GM12878 (cell line): Measurements from ENCODE around the gene C16orf92. TPM values are rescaled to one million over a fixed set of nuclear protein-coding genes. Genes with fewer than 3 reads are reported as not detected.

ENCODE experiments used
- ATAC-seq: fragments of 200-7000 bp; cut with Tn5 transposase; 3 replicates; pipeline ENCODE4 v1.9.1; 2020; ENCODE audit warnings: mild to moderate bottlenecking, moderate library complexity
- BruUV-seq: library from RNA; stranded (reverse); fragments of 400-500 nt; replicated peaks from 2 replicates; lab custom pipeline; 2021; lab: Mats Ljungman, UMichigan
- CTCF ChIA-PET: fragments of 300-600 bp; sonication (Branson Sonifier 250); formaldehyde crosslinking; extraction: SDS; loops from one replicate; lab custom pipeline; 2021; ENCODE audit warnings: inconsistent platforms; lab: Yijun Ruan, JAX
- POLR2A ChIA-PET: fragments of 350-600 bp; formaldehyde crosslinking; extraction: SDS; loops from one replicate; lab custom pipeline; 2021; ENCODE audit warnings: inconsistent platforms; lab: Charles Lee
- RAD21 ChIA-PET: fragments of 300-600 bp; sonication (Branson Sonifier 250); formaldehyde crosslinking; loops from one replicate; lab custom pipeline; 2023; ENCODE audit warnings: antibody characterized with exemption; ENCODE audit not compliant: unreplicated experiment; lab: Charles Lee
- SMC1A ChIA-PET: fragments of 300-600 bp; sonication (Branson Sonifier 250); formaldehyde crosslinking; loops from one replicate; lab custom pipeline; 2023; ENCODE audit not compliant: unreplicated experiment, uncharacterized antibody; lab: Charles Lee
- DNase-seq: peaks from one replicate; pipeline ENCODE4 v3.0.0-alpha.2; 2011; ENCODE audit warnings: low read depth, low spot score
- FAIRE-seq: peaks from 3 replicates; lab custom pipeline; 2011; peaks lifted over from hg19 to GRCh38; lab: Jason Lieb, UNC
- H2AFZ ChIP-seq: 2 replicates; pipeline ENCODE4 v1.6.0; 2011; ENCODE audit warnings: low read depth, low read length, control low read depth; ENCODE audit not compliant: control insufficient read depth
- H3K27ac ChIP-seq: 2 replicates; pipeline ENCODE4 v1.5.1; 2011; ENCODE audit warnings: control low read depth; ENCODE audit not compliant: control insufficient read depth, insufficient read depth
- H3K27me3 ChIP-seq, 2 experiments: replicated peaks in 1 of 2; 2 replicates each; pipeline versions ENCODE4 v1.6.0 to v1.6.1; 2011; ENCODE audit warnings: low read length in 1 of 2; ENCODE audit not compliant: control insufficient read depth in 2 of 2, insufficient read depth in 2 of 2
- H3K36me3 ChIP-seq, 2 experiments: 2 replicates each; pipeline ENCODE4 v1.5.1; 2011; ENCODE audit warnings: low read length in 1 of 2; ENCODE audit not compliant: control insufficient read depth in 2 of 2, insufficient read depth in 2 of 2
- H3K4me1 ChIP-seq: 2 replicates; pipeline ENCODE4 v1.6.1; 2011; ENCODE audit warnings: mild to moderate bottlenecking, low read length, moderate library complexity, mixed read lengths; ENCODE audit not compliant: control insufficient read depth, insufficient read depth
- H3K4me2 ChIP-seq: 2 replicates; pipeline ENCODE4 v1.6.0; 2011; ENCODE audit warnings: control low read depth; ENCODE audit not compliant: control insufficient read depth, insufficient read depth
- H3K4me3 ChIP-seq: fragments of 200-600 bp; sonication (generic); 2 replicates; pipeline ENCODE4 v1.5.1; 2016
- H3K79me2 ChIP-seq: 2 replicates; pipeline ENCODE4 v1.6.0; 2011; ENCODE audit warnings: low read length; ENCODE audit not compliant: control insufficient read depth, insufficient read depth
- H3K9ac ChIP-seq: 2 replicates; pipeline ENCODE4 v1.8.0; 2011; ENCODE audit warnings: low read length, control low read depth, mixed read lengths; ENCODE audit not compliant: control insufficient read depth, insufficient read depth
- H3K9me3 ChIP-seq: replicated peaks from 3 replicates; pipeline ENCODE4 v1.5.1; 2011; ENCODE audit warnings: mild to moderate bottlenecking, low read length; ENCODE audit not compliant: control insufficient read depth, insufficient read depth
- H4K20me1 ChIP-seq: 2 replicates; pipeline ENCODE4 v1.6.0; 2011; ENCODE audit not compliant: control insufficient read depth, insufficient read depth
- BCLAF1 ChIP-seq: fragments of 450-650 bp; IDR thresholded peaks from 2 replicates; pipeline ENCODE4 v1.6.1; 2017; ENCODE audit warnings: antibody characterized with exemption, mild to moderate bottlenecking, moderate library complexity
- BHLHE40 ChIP-seq, 2 experiments: fragments of 450-650 bp in 1 of 2; IDR thresholded peaks; 2 replicates each; pipeline ENCODE4 v1.6.1; 2011 to 2017; ENCODE audit warnings: low read depth in 2 of 2, borderline replicate concordance in 1 of 2, improper control_type of control experiment in 1 of 2, low read length in 1 of 2, mild to moderate bottlenecking in 1 of 2
- CHD2 ChIP-seq: IDR thresholded peaks from 2 replicates; pipeline ENCODE4 v1.6.1; 2011; ENCODE audit warnings: low read depth, low read length, improper control_type of control experiment, borderline replicate concordance
- CTCF ChIP-seq, 3 experiments: IDR thresholded peaks in 2 of 3; conservative IDR thresholded peaks in 1 of 3; 2 replicates each; pipeline ENCODE4 v1.5.1; 2011; ENCODE audit warnings: low read depth in 3 of 3, low read length in 3 of 3, mild to moderate bottlenecking in 3 of 3, control low read depth in 2 of 3, moderate library complexity in 2 of 3, inconsistent platforms in 1 of 3, mixed read lengths in 1 of 3; ENCODE audit not compliant: control insufficient read depth in 2 of 3, insufficient read depth in 1 of 3; ENCODE audit errors: extremely low read depth in 1 of 3
- E2F4 ChIP-seq: IDR thresholded peaks from 2 replicates; pipeline ENCODE4 v1.6.1; 2012; ENCODE audit warnings: low read depth, low read length, improper control_type of control experiment
- GABPA ChIP-seq: IDR thresholded peaks from 2 replicates; pipeline ENCODE4 v1.6.1; 2014; ENCODE audit warnings: antibody characterized with exemption, low read depth, mild to moderate bottlenecking, inconsistent platforms
- JUND ChIP-seq: IDR thresholded peaks from 2 replicates; pipeline ENCODE4 v1.6.1; 2012; ENCODE audit warnings: low read depth, mild to moderate bottlenecking, low read length, improper control_type of control experiment, moderate library complexity
- KAT2A ChIP-seq: conservative IDR thresholded peaks from 2 replicates; pipeline ENCODE4 v1.6.1; 2011; ENCODE audit warnings: low read depth, low read length; ENCODE audit not compliant: control insufficient read depth
- NFYA ChIP-seq: IDR thresholded peaks from 2 replicates; pipeline ENCODE4 v1.6.1; 2011; ENCODE audit warnings: low read depth, mild to moderate bottlenecking, low read length, improper control_type of control experiment, borderline replicate concordance
- NR2C2 ChIP-seq: IDR thresholded peaks from 2 replicates; pipeline ENCODE4 v1.6.1; 2011; ENCODE audit warnings: borderline replicate concordance, low read depth; ENCODE audit not compliant: control insufficient read depth, insufficient read length
- NR2F1 ChIP-seq: fragments of 450-650 bp; conservative IDR thresholded peaks from 2 replicates; pipeline ENCODE4 v1.6.1; 2017; ENCODE audit warnings: mild to moderate bottlenecking
- PAX8 ChIP-seq: fragments of 450-650 bp; IDR thresholded peaks from 2 replicates; pipeline ENCODE4 v1.6.1; 2017; ENCODE audit warnings: mild to moderate bottlenecking, moderate library complexity
- RAD21 ChIP-seq: IDR thresholded peaks from 2 replicates; pipeline ENCODE4 v1.6.1; 2011; ENCODE audit warnings: mild to moderate bottlenecking, low read depth, low read length, moderate library complexity; ENCODE audit not compliant: insufficient read depth
- SIN3A ChIP-seq: IDR thresholded peaks from 2 replicates; pipeline ENCODE4 v1.6.1; 2012; ENCODE audit warnings: low read depth, low read length, improper control_type of control experiment
- SMARCA5 ChIP-seq: fragments of 450-650 bp; IDR thresholded peaks from 2 replicates; pipeline ENCODE4 v1.6.1; 2017; ENCODE audit warnings: mild to moderate bottlenecking
- SMC3 ChIP-seq: IDR thresholded peaks from 2 replicates; pipeline ENCODE4 v1.6.1; 2011; ENCODE audit warnings: low read length, improper control_type of control experiment, borderline replicate concordance
- YY1 ChIP-seq: IDR thresholded peaks from 2 replicates; pipeline ENCODE4 v1.6.1; 2011; ENCODE audit warnings: low read depth, mild to moderate bottlenecking, low read length
- WGBS: methylation state at CpG from one replicate; pipeline ENCODE4 v1.1.6; 2016; ENCODE audit warnings: low lambda C conversion rate; ENCODE audit not compliant: insufficient replicate concordance, insufficient coverage; ENCODE audit errors: missing lambda C conversion rate; 5-methylcytosine and 5-hydroxymethylcytosine counted together
- in situ Hi-C: fragments of 300-500 bp; cut with MboI; formaldehyde crosslinking; loops from 9 replicates; pipeline ENCODE4 v1.14.3; 2018; ENCODE audit warnings: mixed read lengths
- intact Hi-C: fragments of 100-400 bp; cut with micrococcal nuclease; formaldehyde crosslinking; loops from one replicate; pipeline ENCODE4 v1.14.2; 2022; ENCODE audit not compliant: unreplicated experiment
- polyA plus RNA-seq, 11 experiments: library from polyadenylated mRNA; depleted of rRNA in 4 of 11; unstranded in 6 of 11; stranded (reverse) in 5 of 11; fragments of >200 nt; fragmentation: Nextera tagmentation in 4 of 11; fragmentation: Illumina TruSeq in 1 of 11; extraction: Ambion mirVana in 4 of 11; extraction: Trizol in 1 of 11; gene quantifications; 1 replicate in 1 of 11; 2 replicates in 10 of 11; pipeline versions ENCODE4 v1.2.1 to v1.2.3, GENCODE V29; 2011 to 2016; ENCODE audit warnings: inconsistent platforms in 2 of 11, missing spikeins in 2 of 11, low read depth in 1 of 11
- total RNA-seq, 4 experiments: library from RNA; depleted of rRNA in 3 of 4; stranded (reverse); fragments of >200 nt in 3 of 4; fragmentation: Illumina TruSeq in 1 of 4; extraction: Trizol in 1 of 4; gene quantifications; 2 replicates each; pipeline versions ENCODE4 v1.2.1 to v1.2.3, GENCODE V29; 2013 to 2021

C16orf92 gene
- total and polyA plus RNA-seq, 10 of the 15 experiments (the other 5 are each of a cell fraction or from before 2014, with no cell fraction given) = not detected

GRCh38 chr16:30005341-30006094, 17.5 kb upstream of the C16orf92 start:
- Histone ChIP-seq H3K4me3 (no peak overlapping the region), H3K27ac (no peak overlapping the region), H3K9me3 (no peaks in the 10 kb centered on the region), H4K20me1 (no peaks in the 10 kb centered on the region), H3K27me3 (peaks cover 0 to 1% of the 10 kb centered on the region in 2 experiments; a peak in 1 of 4 replicates), H3K4me1 (no peaks in the 10 kb centered on the region), H3K36me3 (peaks cover 0 to 3% of the 10 kb centered on the region in 2 experiments; a peak in 2 of 4 replicates), H2AFZ (no peak overlapping the region), H3K79me2 (no peaks in the 10 kb centered on the region), H3K4me2 (no peak overlapping the region), H3K9ac (no peak overlapping the region)
- DNase-seq = no peak
- CTCF ChIA-PET = interaction anchor here (0.5 to 1.4 kb wide), 7 partner anchors 9 to 305 kb away, joined by 3 to 4 read pairs (median 3); partner anchors contain the start of gene C16orf92
- SMC1A ChIA-PET = interaction anchor here (0.7 kb wide), 1 partner anchor 33 kb away, joined by 3 read pairs; no protein-coding TSS in a partner anchor
- peak; percentile 85 for ATAC-seq
- intact Hi-C loops (no loop called here), in situ Hi-C loops (loop anchor here (25.0 kb wide), 1 partner anchor 893 kb away; no protein-coding TSS in a partner anchor)
- no TSS peak for BruUV-seq
- FAIRE-seq = no peak
- 71% methylated on average over 35 of the region's 35 CpGs for WGBS
- POLR2A ChIA-PET = no interaction called here
- TF ChIP-seq CTCF (IDR thresholded peaks at IDR 0.05 in 2 of 3, conservative IDR thresholded peaks at IDR 0.05 in 1 of 3; ENCODE audit: control insufficient read depth in 2 of 3, extremely low read depth in 1 of 3, insufficient read depth in 1 of 3, low read depth in 3 of 3, low read length in 3 of 3) (peak; percentile 67 to 80 (median 79)), SMC3 (peak; percentile 70), YY1 (peak; percentile 91), SIN3A (no peak), NR2C2 (no peak), RAD21 (peak; percentile 57), PAX8 (no peak), CHD2 (no peak), E2F4 (no peak), KAT2A (no peak), SMARCA5 (0 out of 2 replicates have a peak, but pooled peaks have one; percentile 31), BHLHE40 (IDR thresholded peaks at IDR 0.05; ENCODE audit: borderline replicate concordance in 1 of 2, low read depth in 2 of 2, low read length in 1 of 2) (0 out of 4 replicates have a peak, but pooled peaks of 1 of the 2 experiments have one; percentile 5), NFYA (no peak), GABPA (no peak), JUND (no peak), NR2F1 (no peak), BCLAF1 (no peak)
- RAD21 ChIA-PET = interaction anchor here (0.7 to 0.9 kb wide), 3 partner anchors 14 to 32 kb away, joined by 3 read pairs; partner anchors contain the start of gene TAOK2
